Uterus (tissue), 4 donors: ENCODE measurements around the gene TRAP1. TPM values are rescaled to one million over a fixed set of nuclear protein-coding genes. Genes with fewer than 3 reads are reported as not detected.
A peak's percentile ranks its signal among the peaks of the same experiment; 100 is the strongest.

Experiments used
- DNase-seq, 2 donors: peaks; one replicate each; pipeline ENCODE4 v3.0.0-alpha.2; 2019 to 2020
- H3K27ac ChIP-seq, 2 donors: fragments of 200-600 bp; sonication (generic); 1 replicate in 1 of 2; 2 replicates in 1 of 2; pipeline ENCODE4 v1.5.1; 2016 to 2018
- H3K27me3 ChIP-seq, 2 donors: fragments of 200-600 bp; sonication (generic); one replicate each; pipeline ENCODE4 v1.5.1; 2018 to 2019; ENCODE audit warnings: control low read depth in 1 of 2
- H3K36me3 ChIP-seq, 2 donors: fragments of 200-600 bp; sonication (generic); one replicate each; pipeline ENCODE4 v1.5.1; 2019; ENCODE audit warnings: control low read depth in 1 of 2
- H3K4me1 ChIP-seq, 2 donors: fragments of 200-600 bp; sonication (generic); one replicate each; pipeline ENCODE4 v1.5.1; 2018 to 2019; ENCODE audit warnings: control low read depth in 1 of 2
- H3K4me3 ChIP-seq, 2 donors: fragments of 200-600 bp; sonication (generic); 1 replicate in 1 of 2; 2 replicates in 1 of 2; pipeline ENCODE4 v1.5.1; 2018 to 2019; ENCODE audit warnings: mild to moderate bottlenecking in 1 of 2
- H3K9me3 ChIP-seq, 2 donors: fragments of 200-600 bp; sonication (generic); one replicate each; pipeline ENCODE4 v1.5.1; 2019; ENCODE audit warnings: control low read depth in 1 of 2
- CTCF ChIP-seq, 4 experiments: fragments of 200-600 bp in 2 of 4; fragments of 450-650 bp in 2 of 4; sonication (generic) in 2 of 4; IDR thresholded peaks; one replicate each; pipeline ENCODE4 v1.5.1; 2016 to 2019; ENCODE audit warnings: antibody characterized with exemption in 4 of 4, mild to moderate bottlenecking in 2 of 4, moderate library complexity in 1 of 4
- POLR2A ChIP-seq, 2 donors: fragments of 450-650 bp; IDR thresholded peaks; one replicate each; pipeline ENCODE4 v1.6.1; 2016; ENCODE audit warnings: antibody characterized with exemption in 2 of 2, mild to moderate bottlenecking in 1 of 2, moderate library complexity in 1 of 2
- intact Hi-C: fragments of 100-400 bp; cut with DNase I; formaldehyde crosslinking; loops from one replicate; pipeline ENCODE4 v1.15.1; 2023; ENCODE audit warnings: low total_unique reads
- total RNA-seq, 4 donors: library from RNA; depleted of rRNA in 3 of 4; stranded (reverse); fragments of >200 nt in 3 of 4; gene quantifications; one replicate each; pipeline versions ENCODE4 v1.1.0 to v1.2.4, GENCODE V29; 2014 to 2023
- donor health status: DM: yes; HTN: yes; CAD: no.

Gene TRAP1
- 100 to 1,000 TPM in 2 of 4 donors, 10 to 100 TPM in 2; 54.8 to 119 (median 84.8) TPM for total RNA-seq

- H3K4me3 ChIP-seq: peak within 1 kb of the TSS; percentile 74 to 97
- DNase-seq: peak; percentile 85 to 90
- TF ChIP-seq POLR2A (IDR thresholded peaks at IDR 0.05) (peak; percentile 67 to 91), CTCF (IDR thresholded peaks at IDR 0.05) (peak in 3 of 4 experiments; percentile 3 to 29 (median 23))
- no peaks in the 10 kb centered on the region for H3K4me1 ChIP-seq
- no peaks in the 10 kb centered on the region for H3K27me3 ChIP-seq
- intact Hi-C loops: no loop called here
- H3K9me3 ChIP-seq: no peaks in the 10 kb centered on the region
- peak within 1 kb of the TSS; percentile 76 to 89 for H3K27ac ChIP-seq
- H3K36me3 ChIP-seq: no peaks in the 10 kb centered on the region
Observed at GRCh38 chr16:3717235-3718018, at the start of gene TRAP1. Gene TRAP1 (minus strand): TSS chr16:3717524. CDS start chr16:3717508, 16 bp downstream.

DNA sequence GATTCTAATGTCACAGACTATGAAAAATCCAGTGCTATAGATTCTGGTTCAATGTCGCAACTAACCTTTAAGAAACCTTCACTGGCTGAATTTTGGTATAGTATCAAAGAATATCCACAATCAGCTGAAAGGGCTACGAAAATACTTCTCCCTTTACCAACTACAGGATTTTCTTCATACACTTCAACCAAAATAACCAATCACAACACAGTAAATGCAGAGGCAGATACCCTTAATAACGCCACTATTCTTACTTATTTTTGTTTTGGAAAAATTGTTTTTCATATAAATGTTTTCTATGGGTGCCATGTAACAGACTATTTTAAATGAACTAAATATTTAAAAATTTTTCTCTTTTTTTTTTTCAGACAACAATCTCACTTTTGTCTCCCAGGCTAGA is 48.9 kb upstream of the TRAP1 start:
- Histone ChIP-seq H3K4me1 (no peaks in the 10 kb centered on the region), H3K36me3 (no peaks in the 10 kb centered on the region), H3K27ac (no peak overlapping the region), H3K9me3 (no peaks in the 10 kb centered on the region), H3K4me3 (no peak overlapping the region), H3K27me3 (no peaks in the 10 kb centered on the region)
- TF ChIP-seq POLR2A (IDR thresholded peaks at IDR 0.05) (no peak), CTCF (IDR thresholded peaks at IDR 0.05) (no peak)
- intact Hi-C loops: no loop called here
- no peak for DNase-seq

GRCh38 chr16:3764409-3764808 is 47.1 kb upstream of the TRAP1 start:
- DNase-seq: no peak
- Histone ChIP-seq H3K4me3 (no peak overlapping the region), H3K27ac (no peak overlapping the region), H3K9me3 (no peaks in the 10 kb centered on the region), H3K4me1 (no peaks in the 10 kb centered on the region), H3K27me3 (no peaks in the 10 kb centered on the region), H3K36me3 (no peaks in the 10 kb centered on the region)
- intact Hi-C loops: no loop called here
- TF ChIP-seq CTCF (IDR thresholded peaks at IDR 0.05) (no peak), POLR2A (IDR thresholded peaks at IDR 0.05) (no peak)

- no peak for TF ChIP-seq CTCF (IDR thresholded peaks at IDR 0.05)
- TF ChIP-seq POLR2A (IDR thresholded peaks at IDR 0.05): no peak
- no peak overlapping the region for H3K27ac ChIP-seq
- intact Hi-C loops: no loop called here
- H3K4me3 ChIP-seq: no peak overlapping the region
- H3K27me3 ChIP-seq: no peaks in the 10 kb centered on the region
- H3K9me3 ChIP-seq: no peaks in the 10 kb centered on the region
- no peak for DNase-seq
- H3K36me3 ChIP-seq: no peaks in the 10 kb centered on the region
- no peaks in the 10 kb centered on the region for H3K4me1 ChIP-seq
Observed at GRCh38 chr16:3762107-3762750, 44.9 kb upstream of the TRAP1 start.
